ENCODE data around the gene CRHR2. TPM values are rescaled to one million over a fixed set of nuclear protein-coding genes. Genes with fewer than 3 reads are reported as not detected.

CRHR2 gene
- total and polyA plus RNA-seq, 4 donors = 0.02 to 0.20 TPM; not detected in 2

- no peak for DNase-seq
- no peak for ATAC-seq (ENCODE audit: insufficient read depth, low FRiP score)
- no peak for TF ChIP-seq CTCF (IDR thresholded peaks at IDR 0.05; ENCODE audit: control extremely low read depth, extremely low read depth)
Observed at GRCh38 chr7:30717181-30717580, 34.9 kb upstream of the CRHR2 start.

GRCh38 chr7:30714129-30714528 lies 31.9 kb upstream of the CRHR2 start:
- ATAC-seq (ENCODE audit: insufficient read depth, low FRiP score) = no peak
- H3K36me3 ChIP-seq (ENCODE audit: control insufficient read depth in 4 of 4, insufficient read depth in 4 of 4, low read length in 4 of 4) = no peaks in the 10 kb centered on the region
- no peak overlapping the region for H3K4me3 ChIP-seq
- no peak overlapping the region for H3K9ac ChIP-seq (ENCODE audit: insufficient read depth in 1 of 2, low read length in 2 of 2)
- peaks cover 0 to 5% (median 2%) of the 10 kb centered on the region in 4 donors for H3K9me3 ChIP-seq (ENCODE audit: control insufficient read depth in 4 of 4, insufficient read depth in 3 of 4, low read length in 3 of 4)
- no peaks in the 10 kb centered on the region for H3K27me3 ChIP-seq (ENCODE audit: control insufficient read depth in 3 of 3, insufficient read depth in 3 of 3, low read length in 2 of 3)
- H3K27ac ChIP-seq (ENCODE audit: low read depth in 1 of 2, low read length in 1 of 2) = no peak overlapping the region
- TF ChIP-seq CTCF (IDR thresholded peaks at IDR 0.05; ENCODE audit: control extremely low read depth, extremely low read depth) = no peak
- 93 to 100% methylated on average over 1 of the region's 1 CpG for WGBS, 2 donors
- DNase-seq = no peak
- H3K4me1 ChIP-seq (ENCODE audit: control insufficient read depth in 5 of 5, insufficient read depth in 5 of 5, low read length in 5 of 5) = no peaks in the 10 kb centered on the region

More at GRCh38 chr7:30717181-30717580, 34.9 kb upstream of the CRHR2 start:
- H3K27me3 ChIP-seq (ENCODE audit: control insufficient read depth in 3 of 3, insufficient read depth in 3 of 3, low read length in 2 of 3) = no peaks in the 10 kb centered on the region
- 82 to 90% methylated on average over 2 of the region's 2 CpGs for WGBS, 2 donors
- H3K4me1 ChIP-seq (ENCODE audit: control insufficient read depth in 5 of 5, insufficient read depth in 5 of 5, low read length in 5 of 5) = no peaks in the 10 kb centered on the region
- H3K27ac ChIP-seq (ENCODE audit: low read depth in 1 of 2, low read length in 1 of 2) = no peak overlapping the region
- H3K4me3 ChIP-seq = no peak overlapping the region
- no peaks in the 10 kb centered on the region for H3K36me3 ChIP-seq (ENCODE audit: control insufficient read depth in 4 of 4, insufficient read depth in 4 of 4, low read length in 4 of 4)
- H3K9ac ChIP-seq (ENCODE audit: insufficient read depth in 1 of 2, low read length in 2 of 2) = no peak overlapping the region
- H3K9me3 ChIP-seq (ENCODE audit: control insufficient read depth in 4 of 4, insufficient read depth in 3 of 4, low read length in 3 of 4) = peaks cover 0 to 10% (median 2%) of the 10 kb centered on the region in 4 donors

GRCh38 chr7:30713392-30713791 lies 31.1 kb upstream of the CRHR2 start:
- no peak for TF ChIP-seq CTCF (IDR thresholded peaks at IDR 0.05; ENCODE audit: control extremely low read depth, extremely low read depth)
- Histone ChIP-seq H3K4me1 (ENCODE audit: control insufficient read depth in 5 of 5, insufficient read depth in 5 of 5, low read length in 5 of 5) (no peaks in the 10 kb centered on the region), H3K9me3 (ENCODE audit: control insufficient read depth in 4 of 4, insufficient read depth in 3 of 4, low read length in 3 of 4) (peaks cover 0 to 4% (median 2%) of the 10 kb centered on the region in 4 donors), H3K27me3 (ENCODE audit: control insufficient read depth in 3 of 3, insufficient read depth in 3 of 3, low read length in 2 of 3) (no peaks in the 10 kb centered on the region), H3K4me3 (no peak overlapping the region), H3K36me3 (ENCODE audit: control insufficient read depth in 4 of 4, insufficient read depth in 4 of 4, low read length in 4 of 4) (no peaks in the 10 kb centered on the region), H3K27ac (ENCODE audit: low read depth in 1 of 2, low read length in 1 of 2) (no peak overlapping the region), H3K9ac (ENCODE audit: insufficient read depth in 1 of 2, low read length in 2 of 2) (no peak overlapping the region)
- DNase-seq = no peak
- 72 to 89% methylated on average over 6 of the region's 6 CpGs for WGBS, 2 donors
- no peak for ATAC-seq (ENCODE audit: insufficient read depth, low FRiP score)

- no peak overlapping the region for H3K27ac ChIP-seq (ENCODE audit: low read depth in 1 of 2, low read length in 1 of 2)
- H3K27me3 ChIP-seq (ENCODE audit: control insufficient read depth in 3 of 3, insufficient read depth in 3 of 3, low read length in 2 of 3) = no peaks in the 10 kb centered on the region
- no peak for ATAC-seq (ENCODE audit: insufficient read depth, low FRiP score)
- H3K4me1 ChIP-seq (ENCODE audit: control insufficient read depth in 5 of 5, insufficient read depth in 5 of 5, low read length in 5 of 5) = peaks cover 0 to 3% (median 0%) of the 10 kb centered on the region in 5 donors
- no peak overlapping the region for H3K4me3 ChIP-seq
- H3K9me3 ChIP-seq (ENCODE audit: control insufficient read depth in 4 of 4, insufficient read depth in 3 of 4, low read length in 3 of 4) = no peaks in the 10 kb centered on the region
- TF ChIP-seq CTCF (IDR thresholded peaks at IDR 0.05; ENCODE audit: control extremely low read depth, extremely low read depth) = no peak
- no peaks in the 10 kb centered on the region for H3K36me3 ChIP-seq (ENCODE audit: control insufficient read depth in 4 of 4, insufficient read depth in 4 of 4, low read length in 4 of 4)
- WGBS, 2 donors = 93 to 99% methylated on average over 4 of the region's 4 CpGs
- DNase-seq = no peak
- no peak overlapping the region for H3K9ac ChIP-seq (ENCODE audit: insufficient read depth in 1 of 2, low read length in 2 of 2)
Observed at GRCh38 chr7:30710669-30711068, 28.4 kb upstream of the CRHR2 start.

Data from lung (tissue), 12 donors.